ENCODE data around the gene CHD1.

DNA sequence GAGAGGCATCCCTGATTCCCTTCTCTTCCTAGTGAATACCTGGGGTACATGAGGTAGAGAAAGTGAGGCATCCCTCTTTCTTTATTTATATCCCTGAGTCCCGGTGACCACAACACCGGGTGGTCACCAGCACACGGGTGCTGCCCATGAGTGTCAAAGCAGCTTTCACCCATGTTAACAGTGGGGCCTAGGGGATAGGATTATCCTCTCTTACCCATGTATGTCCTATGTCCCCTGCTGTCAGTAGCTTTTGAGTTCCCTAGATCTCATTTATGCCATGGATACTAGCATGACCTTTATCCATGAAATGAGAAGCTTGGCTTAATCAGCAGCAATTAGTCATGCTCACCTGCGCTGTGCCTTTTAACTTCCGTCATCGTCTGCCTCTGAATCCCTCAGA is 83.9 kb downstream of the CHD1 start:
- TF ChIP-seq CTCF (conservative IDR thresholded peaks at IDR 0.05 in 1 of 2, IDR thresholded peaks at IDR 0.05 in 1 of 2; ENCODE audit: low read depth in 1 of 2, low read length in 2 of 2) (no peak), EZH2 (IDR thresholded peaks at IDR 0.05; ENCODE audit: low read length, missing control alignments) (no peak)
